Fibroblast of lung (primary cell): ENCODE results near the gene CFAP57. TPM values are rescaled to one million over a fixed set of nuclear protein-coding genes. Genes with fewer than 3 reads are reported as not detected.
A peak's percentile ranks its signal among the peaks of the same experiment; 100 is the strongest.

ENCODE experiments used
- DNase-seq, 2 donors: peaks; one replicate each; pipeline versions ENCODE4 v3.0.0 to v3.0.0-alpha.2; 2010; ENCODE audit warnings: low read depth in 2 of 2
- H2AFZ ChIP-seq: 2 replicates; pipeline ENCODE4 v1.5.1; 2012; ENCODE audit warnings: low read length, control low read depth, inconsistent platforms
- H3K27ac ChIP-seq: 2 replicates; pipeline ENCODE4 v1.5.1; 2011; ENCODE audit warnings: low read length, control low read depth; ENCODE audit not compliant: insufficient read depth
- H3K27me3 ChIP-seq: 2 replicates; pipeline ENCODE4 v1.5.1; 2011; ENCODE audit warnings: mild to moderate bottlenecking, low read length; ENCODE audit not compliant: control insufficient read depth, insufficient read depth
- H3K36me3 ChIP-seq: 2 replicates; pipeline ENCODE4 v1.5.1; 2011; ENCODE audit warnings: low read length; ENCODE audit not compliant: control insufficient read depth, insufficient read depth
- H3K4me1 ChIP-seq: 2 replicates; pipeline ENCODE4 v1.5.1; 2011; ENCODE audit warnings: low read length; ENCODE audit not compliant: control insufficient read depth, insufficient read depth; ENCODE audit errors: extremely low read depth
- H3K4me2 ChIP-seq: 2 replicates; pipeline ENCODE4 v1.5.1; 2011; ENCODE audit warnings: low read length, control low read depth; ENCODE audit not compliant: insufficient read depth; ENCODE audit errors: extremely low read depth
- H3K4me3 ChIP-seq, 4 experiments: fragments of 200-600 bp in 1 of 4; sonication (generic) in 1 of 4; replicated peaks in 1 of 4; 2 replicates each; pipeline ENCODE4 v1.5.1; 2011 to 2016; ENCODE audit warnings: low read length in 4 of 4, low read depth in 3 of 4, mild to moderate bottlenecking in 3 of 4, control low read depth in 2 of 4, inconsistent platforms in 1 of 4, mixed read lengths in 1 of 4; ENCODE audit not compliant: insufficient read depth in 1 of 4; ENCODE audit errors: control extremely low read depth in 1 of 4
- H3K79me2 ChIP-seq: 2 replicates; pipeline ENCODE4 v1.5.1; 2012; ENCODE audit warnings: mild to moderate bottlenecking, low read length, inconsistent platforms; ENCODE audit not compliant: control insufficient read depth, insufficient read depth
- H3K9ac ChIP-seq: 2 replicates; pipeline ENCODE4 v1.5.1; 2011; ENCODE audit warnings: mild to moderate bottlenecking, low read length, control low read depth; ENCODE audit not compliant: insufficient read depth
- H3K9me3 ChIP-seq: 2 replicates; pipeline ENCODE4 v1.5.1; 2012; ENCODE audit warnings: low read depth, low read length; ENCODE audit not compliant: control insufficient read depth, insufficient read depth
- H4K20me1 ChIP-seq: 2 replicates; pipeline ENCODE4 v1.5.1; 2011; ENCODE audit warnings: low read length; ENCODE audit not compliant: control insufficient read depth, insufficient read depth; ENCODE audit errors: extremely low read depth
- EZH2 ChIP-seq: IDR thresholded peaks from 2 replicates; pipeline ENCODE4 v1.5.1; 2012; ENCODE audit warnings: low read length, control low read depth, mild to moderate bottlenecking; ENCODE audit errors: missing control alignments
- polyA plus RNA-seq, 2 donors: library from polyadenylated mRNA; depleted of rRNA in 1 of 2; stranded (reverse) in 1 of 2; unstranded in 1 of 2; fragments of >200 nt; gene quantifications; 2 replicates each; pipeline ENCODE4 v1.2.1, GENCODE V29; 2011 to 2012; ENCODE audit warnings: missing spikeins in 1 of 2
- total RNA-seq: library from RNA; depleted of rRNA; stranded (reverse); fragments of >200 nt; gene quantifications from 2 replicates; pipeline ENCODE4 v1.2.1, GENCODE V29; 2014
- TF ChIP-seq, protein P1 (sequence below), 2 donors: IDR thresholded peaks in 1 of 2; conservative IDR thresholded peaks in 1 of 2; 1 replicate in 1 of 2; 2 replicates in 1 of 2; pipeline ENCODE4 v1.5.1; 2011 to 2012; ENCODE audit warnings: low read length in 2 of 2, control low read depth in 1 of 2, inconsistent platforms in 1 of 2, low read depth in 1 of 2, mild to moderate bottlenecking in 1 of 2

Gene CFAP57
- total and polyA plus RNA-seq, 2 donors (not counting 1 experiment from before 2014, with no cell fraction given) = 0.17 to 0.22 TPM

DNA sequence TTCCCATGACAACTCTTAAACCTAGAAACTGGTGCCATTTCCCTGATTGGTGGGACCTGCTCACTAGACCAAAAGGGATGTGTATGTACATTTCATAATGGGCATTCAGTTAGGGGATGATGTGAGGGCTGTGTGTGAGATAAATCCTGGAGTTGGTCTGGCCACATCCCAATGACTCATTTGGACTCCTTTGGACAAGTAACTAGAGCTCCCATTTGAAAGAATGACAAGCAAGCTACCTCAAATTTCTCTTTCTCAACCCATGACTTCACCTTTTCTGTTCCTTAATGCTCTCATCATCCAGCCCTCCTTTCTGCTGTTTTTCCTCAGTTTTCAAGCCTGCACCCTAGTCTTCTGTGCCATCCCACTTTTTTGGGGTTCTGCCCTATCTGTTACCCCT lies 27.9 kb upstream of the CFAP57 start:
- Histone ChIP-seq H3K4me1 (no peaks in the 10 kb centered on the region), H3K27me3 (peaks cover 10% of the 10 kb centered on the region), H4K20me1 (no peaks in the 10 kb centered on the region), H3K79me2 (no peaks in the 10 kb centered on the region), H3K4me3 (no peak overlapping the region), H3K36me3 (no peaks in the 10 kb centered on the region), H3K9me3 (no peaks in the 10 kb centered on the region), H3K9ac (no peak overlapping the region), H3K27ac (no peak overlapping the region), H3K4me2 (no peak overlapping the region), H2AFZ (no peak overlapping the region)
- no peak for TF ChIP-seq EZH2
- TF ChIP-seq, protein P1, sequence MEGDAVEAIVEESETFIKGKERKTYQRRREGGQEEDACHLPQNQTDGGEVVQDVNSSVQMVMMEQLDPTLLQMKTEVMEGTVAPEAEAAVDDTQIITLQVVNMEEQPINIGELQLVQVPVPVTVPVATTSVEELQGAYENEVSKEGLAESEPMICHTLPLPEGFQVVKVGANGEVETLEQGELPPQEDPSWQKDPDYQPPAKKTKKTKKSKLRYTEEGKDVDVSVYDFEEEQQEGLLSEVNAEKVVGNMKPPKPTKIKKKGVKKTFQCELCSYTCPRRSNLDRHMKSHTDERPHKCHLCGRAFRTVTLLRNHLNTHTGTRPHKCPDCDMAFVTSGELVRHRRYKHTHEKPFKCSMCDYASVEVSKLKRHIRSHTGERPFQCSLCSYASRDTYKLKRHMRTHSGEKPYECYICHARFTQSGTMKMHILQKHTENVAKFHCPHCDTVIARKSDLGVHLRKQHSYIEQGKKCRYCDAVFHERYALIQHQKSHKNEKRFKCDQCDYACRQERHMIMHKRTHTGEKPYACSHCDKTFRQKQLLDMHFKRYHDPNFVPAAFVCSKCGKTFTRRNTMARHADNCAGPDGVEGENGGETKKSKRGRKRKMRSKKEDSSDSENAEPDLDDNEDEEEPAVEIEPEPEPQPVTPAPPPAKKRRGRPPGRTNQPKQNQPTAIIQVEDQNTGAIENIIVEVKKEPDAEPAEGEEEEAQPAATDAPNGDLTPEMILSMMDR (conservative IDR thresholded peaks at IDR 0.05 in 1 of 2, IDR thresholded peaks at IDR 0.05 in 1 of 2; ENCODE audit: low read depth in 1 of 2, low read length in 2 of 2) = no peak
- peak; percentile 12 to 60 for DNase-seq

DNA sequence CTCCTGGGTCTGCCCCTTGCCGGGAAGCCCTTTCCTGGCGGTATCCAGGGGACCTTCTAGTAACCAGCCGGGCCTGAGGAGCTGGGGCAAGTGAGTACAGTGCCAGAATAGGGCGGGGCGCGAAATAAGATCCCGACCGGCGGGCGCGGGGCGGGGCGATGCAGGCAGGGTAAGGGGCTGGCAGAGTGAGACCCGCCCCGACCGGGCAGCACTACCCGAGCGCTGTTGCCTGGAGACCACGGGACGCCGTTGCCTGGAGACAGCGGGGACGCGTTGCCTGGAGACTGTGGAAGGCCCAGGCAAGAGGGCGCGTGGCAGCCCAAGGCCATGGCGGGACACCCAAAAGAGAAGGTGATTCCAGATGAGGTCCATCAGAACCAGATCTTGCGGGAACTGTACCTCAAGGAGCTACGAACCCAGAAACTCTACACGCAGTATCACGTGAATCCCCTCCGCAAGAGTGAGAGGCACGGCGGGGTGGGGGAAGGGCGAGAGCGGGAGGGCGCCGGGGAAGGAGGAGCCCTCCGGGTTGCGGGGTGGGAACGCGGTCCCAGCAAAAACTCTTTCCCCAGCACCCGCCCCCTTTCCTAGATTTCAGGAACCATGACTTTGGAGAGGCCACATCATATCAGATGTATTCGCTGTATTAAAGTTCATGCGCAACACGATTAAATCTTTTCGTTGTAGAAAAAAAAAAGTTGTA lies 24.4 kb upstream of the CFAP57 start:
- peaks cover 17% of the 10 kb centered on the region for H3K27me3 ChIP-seq
- H2AFZ ChIP-seq = peak overlapping the region; percentile 73
- H4K20me1 ChIP-seq = no peaks in the 10 kb centered on the region
- no peaks in the 10 kb centered on the region for H3K79me2 ChIP-seq
- no peaks in the 10 kb centered on the region for H3K36me3 ChIP-seq
- peak overlapping the region; percentile 34 to 68 (median 60) for H3K4me3 ChIP-seq
- TF ChIP-seq, protein P1 (conservative IDR thresholded peaks at IDR 0.05 in 1 of 2, IDR thresholded peaks at IDR 0.05 in 1 of 2; ENCODE audit: low read depth in 1 of 2, low read length in 2 of 2) = no peak
- TF ChIP-seq EZH2 = no peak
- H3K4me1 ChIP-seq = no peaks in the 10 kb centered on the region
- peak overlapping the region; percentile 87 for H3K4me2 ChIP-seq
- no peaks in the 10 kb centered on the region for H3K9me3 ChIP-seq
- H3K27ac ChIP-seq = no peak overlapping the region
- DNase-seq = peak; percentile 65 to 70
- no peak overlapping the region for H3K9ac ChIP-seq

DNA sequence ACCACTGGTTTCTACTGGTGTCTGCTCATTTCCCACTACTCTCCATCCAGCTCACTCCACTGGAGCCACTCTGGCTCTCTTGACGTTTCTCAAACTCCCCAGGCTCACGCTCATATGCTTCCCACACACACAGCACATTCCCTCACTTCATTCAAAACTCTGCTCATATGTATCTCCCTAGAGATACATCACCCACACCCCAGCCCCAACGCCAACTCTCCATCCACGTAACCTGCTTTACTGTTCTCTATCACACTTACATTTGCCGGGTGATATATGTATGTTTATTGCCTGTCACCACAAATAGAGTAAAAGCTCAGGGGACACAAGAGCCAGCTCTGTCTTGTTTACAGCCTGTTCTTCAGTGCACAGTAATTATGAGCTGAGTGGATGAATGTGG lies 22.2 kb upstream of the CFAP57 start:
- Histone ChIP-seq H3K9me3 (no peaks in the 10 kb centered on the region), H2AFZ (no peak overlapping the region), H3K27me3 (peaks cover 17% of the 10 kb centered on the region), H3K4me1 (no peaks in the 10 kb centered on the region), H3K79me2 (no peaks in the 10 kb centered on the region), H3K4me2 (no peak overlapping the region), H3K4me3 (no peak overlapping the region), H3K27ac (no peak overlapping the region), H3K36me3 (no peaks in the 10 kb centered on the region), H4K20me1 (no peaks in the 10 kb centered on the region), H3K9ac (no peak overlapping the region)
- no peak for DNase-seq
- no peak for TF ChIP-seq EZH2
- TF ChIP-seq, protein P1 (conservative IDR thresholded peaks at IDR 0.05 in 1 of 2, IDR thresholded peaks at IDR 0.05 in 1 of 2; ENCODE audit: low read depth in 1 of 2, low read length in 2 of 2) = no peak
